A549 (cell line): Measurements from ENCODE around the gene MEGF6. TPM values are rescaled to one million over a fixed set of nuclear protein-coding genes. Genes with fewer than 3 reads are reported as not detected.

Source experiments
- ATAC-seq, 2 experiments: fragments of 200-7000 bp in 1 of 2; fragments of >200 bp in 1 of 2; cut with Nextera tagmentation in 1 of 2; cut with Tn5 transposase in 1 of 2; 3 replicates each; pipeline versions ENCODE4 v1.8.0 to v1.9.1; 2018 to 2020; ENCODE audit warnings: mild to moderate bottlenecking in 1 of 2, moderate library complexity in 1 of 2
- CTCF ChIA-PET: fragments of 300-600 bp; sonication (Branson Sonifier 250); formaldehyde crosslinking; extraction: SDS; loops from one replicate; lab custom pipeline; 2021; ENCODE audit warnings: antibody characterized with exemption, inconsistent platforms; lab: Yijun Ruan, JAX
- POLR2A ChIA-PET: fragments of 350-600 bp; formaldehyde crosslinking; extraction: SDS; loops from one replicate; lab custom pipeline; 2021; ENCODE audit warnings: antibody characterized with exemption, inconsistent platforms; lab: Yijun Ruan, JAX
- DNase-seq, 2 experiments: peaks; one replicate each; pipeline versions ENCODE4 v3.0.0 to v3.0.0-alpha.2; 2011 to 2016; ENCODE audit warnings: low read depth in 1 of 2, low spot score in 1 of 2
- FAIRE-seq: peaks from 2 replicates; lab custom pipeline; 2011; peaks lifted over from hg19 to GRCh38; lab: Jason Lieb, UNC
- H3K27ac ChIP-seq, 2 experiments: fragments of >200 bp; sonication (Bioruptor Twin); formaldehyde crosslinking; 3 replicates each; pipeline ENCODE4 v1.5.1; 2016 to 2017
- H3K4me1 ChIP-seq: fragments of >200 bp; sonication (Bioruptor Twin); formaldehyde crosslinking; 3 replicates; pipeline ENCODE4 v1.6.1; 2016
- H3K4me2 ChIP-seq: fragments of >200 bp; sonication (Bioruptor Twin); formaldehyde crosslinking; 3 replicates; pipeline ENCODE4 v1.6.1; 2016
- H3K4me3 ChIP-seq: fragments of >200 bp; sonication (Bioruptor Twin); formaldehyde crosslinking; 3 replicates; pipeline ENCODE4 v1.5.1; 2016
- H3K9me3 ChIP-seq: fragments of >200 bp; sonication (Bioruptor Twin); formaldehyde crosslinking; 3 replicates; pipeline ENCODE4 v1.6.1; 2016
- CBX2 ChIP-seq: fragments of 200-600 bp; sonication (generic); IDR thresholded peaks from 2 replicates; pipeline ENCODE4 v1.6.1; 2016; ENCODE audit warnings: low read depth, mild to moderate bottlenecking, borderline replicate concordance
- CHD2 ChIP-seq: fragments of 150-350 bp; IDR thresholded peaks from 2 replicates; pipeline ENCODE4 v1.6.1; 2014; ENCODE audit warnings: low read length; ENCODE audit not compliant: partially characterized antibody
- EHF ChIP-seq: fragments of 250-450 bp; sonication (Bioruptor Pico); IDR thresholded peaks from 2 replicates; pipeline ENCODE4 v1.5.0; 2020; ENCODE audit warnings: mild to moderate bottlenecking
- ESRRA ChIP-seq: fragments of 150-350 bp; IDR thresholded peaks from 2 replicates; pipeline ENCODE4 v1.6.1; 2014; ENCODE audit warnings: mild to moderate bottlenecking, low read length, borderline replicate concordance
- FOSL2 ChIP-seq, 2 experiments: fragments of 450-650 bp in 1 of 2; fragments of >200 bp in 1 of 2; sonication (Bioruptor Twin) in 1 of 2; formaldehyde crosslinking; IDR thresholded peaks; 2 replicates each; pipeline versions ENCODE4 v1.5.0 to v1.6.1; 2016 to 2020; ENCODE audit warnings: mild to moderate bottlenecking in 1 of 2, moderate library complexity in 1 of 2
- HDAC2 ChIP-seq: fragments of 200-600 bp; sonication (generic); IDR thresholded peaks from 2 replicates; pipeline ENCODE4 v1.6.1; 2016
- HEYL ChIP-seq: fragments of 250-450 bp; sonication (Bioruptor Pico); IDR thresholded peaks from 2 replicates; pipeline ENCODE4 v1.8.0; 2021; ENCODE audit warnings: mild to moderate bottlenecking, moderate library complexity
- HOXA7 ChIP-seq: fragments of 250-450 bp; sonication (Bioruptor Pico); IDR thresholded peaks from 2 replicates; pipeline ENCODE4 v1.5.0; 2020; ENCODE audit warnings: mild to moderate bottlenecking, moderate library complexity
- JUNB ChIP-seq: fragments of >200 bp; sonication (Bioruptor Twin); formaldehyde crosslinking; IDR thresholded peaks from 2 replicates; pipeline ENCODE4 v1.6.1; 2016
- MAFK ChIP-seq: fragments of 450-650 bp; IDR thresholded peaks from 2 replicates; pipeline ENCODE4 v1.6.1; 2014; ENCODE audit not compliant: partially characterized antibody
- NR3C1 ChIP-seq: fragments of >200 bp; sonication (Bioruptor Twin); formaldehyde crosslinking; IDR thresholded peaks from 3 replicates; pipeline ENCODE4 v1.6.1; 2017
- PHF8 ChIP-seq: fragments of 200-600 bp; sonication (generic); IDR thresholded peaks from 2 replicates; pipeline ENCODE4 v1.6.1; 2016; ENCODE audit warnings: low read depth, mild to moderate bottlenecking, antibody characterized with exemption, moderate library complexity, borderline replicate concordance
- POLR2A ChIP-seq: IDR thresholded peaks from 2 replicates; pipeline ENCODE4 v1.6.1; 2012; ENCODE audit warnings: mild to moderate bottlenecking, low read length
- POLR2AphosphoS2 ChIP-seq: conservative IDR thresholded peaks from 2 replicates; pipeline ENCODE4 v1.6.1; 2012; ENCODE audit warnings: low read length, improper control_type of control experiment, inconsistent platforms
- ZC3H11A ChIP-seq: fragments of 450-650 bp; IDR thresholded peaks from 2 replicates; pipeline ENCODE4 v1.6.1; 2014; ENCODE audit warnings: antibody characterized with exemption, mild to moderate bottlenecking
- ZFP36 ChIP-seq: fragments of 450-650 bp; IDR thresholded peaks from 2 replicates; pipeline ENCODE4 v1.6.1; 2014; ENCODE audit warnings: borderline replicate concordance; ENCODE audit not compliant: partially characterized antibody
- ZNF302 ChIP-seq: fragments of 250-450 bp; sonication (Bioruptor Pico); IDR thresholded peaks from 2 replicates; pipeline ENCODE4 v1.9.0; 2021; ENCODE audit warnings: inconsistent platforms, mild to moderate bottlenecking, moderate library complexity
- ZSCAN20 ChIP-seq: fragments of 250-450 bp; sonication (Bioruptor Pico); IDR thresholded peaks from 2 replicates; pipeline ENCODE4 v1.8.0; 2022; ENCODE audit warnings: mild to moderate bottlenecking, moderate library complexity
- WGBS: methylation state at CpG from one replicate; pipeline ENCODE4 v1.1.6; 2017; ENCODE audit errors: missing lambda C conversion rate; 5-methylcytosine and 5-hydroxymethylcytosine counted together
- polyA plus RNA-seq, 4 experiments: library from polyadenylated mRNA; depleted of rRNA in 3 of 4; stranded (reverse); fragments of >200 nt; fragmentation: RNase III in 1 of 4; extraction: RNeasy Plus Mini Kit Qiagen cat#74134 plus additional on column Dnase treatment in 1 of 4; gene quantifications; 2 replicates in 3 of 4; 3 replicates in 1 of 4; pipeline ENCODE4 v1.2.3, GENCODE V29; 2011 to 2017
- TF ChIP-seq, protein P1 (sequence below): fragments of >200 bp; sonication (Bioruptor Twin); formaldehyde crosslinking; IDR thresholded peaks from 3 replicates; pipeline ENCODE4 v1.5.1; 2016
- TF ChIP-seq, protein P2 (sequence below): IDR thresholded peaks from 2 replicates; pipeline ENCODE4 v1.6.1; 2012; ENCODE audit warnings: low read depth, borderline replicate concordance
- TF ChIP-seq, protein P3 (sequence below): fragments of 150-350 bp; IDR thresholded peaks from 2 replicates; pipeline ENCODE4 v1.6.1; 2014; ENCODE audit warnings: low read depth, mild to moderate bottlenecking, low read length

The MEGF6 gene
- polyA plus RNA-seq, 2 of the 4 experiments (the other 2 are of a cell fraction), result 0.66 to 13.7 TPM

DNA sequence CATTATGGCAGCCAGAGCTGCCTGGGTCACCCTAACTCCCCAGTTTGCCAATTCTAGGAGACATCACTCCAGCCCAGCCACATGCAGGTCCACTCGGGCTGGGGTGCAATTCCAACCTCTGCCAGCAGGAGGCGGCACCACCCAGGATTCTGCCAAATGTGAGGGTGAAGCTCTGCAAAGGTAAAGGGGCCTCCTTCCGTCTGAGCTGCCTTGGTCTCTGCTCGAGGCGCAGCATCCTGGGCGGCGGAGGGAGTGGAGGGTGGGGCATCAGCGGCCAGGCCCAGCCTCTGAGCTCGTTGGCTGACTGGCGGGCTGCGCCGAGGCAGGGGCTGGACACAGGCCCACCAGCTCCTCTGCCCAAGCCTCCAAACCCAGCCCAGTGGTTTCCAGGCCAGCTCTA lies 93.1 kb downstream of the MEGF6 start:
- Histone ChIP-seq H3K4me1 (no peaks in the 10 kb centered on the region), H3K27ac (no peak overlapping the region), H3K9me3 (no peaks in the 10 kb centered on the region), H3K4me3 (no peak overlapping the region), H3K4me2 (no peak overlapping the region)
- no peak for DNase-seq
- ChIA-PET CTCF (interaction anchor here (0.7 to 3.1 kb wide), 14 partner anchors 9 to 102 kb away, joined by 3 to 10 read pairs (median 4); no protein-coding TSS in a partner anchor), POLR2A (no interaction called here)
- WGBS, result 85% methylated on average over 5 of the region's 12 CpGs
- FAIRE-seq, result no peak
- no peak for ATAC-seq
- no peak for TF ChIP-seq POLR2A
- TF ChIP-seq, protein P1, sequence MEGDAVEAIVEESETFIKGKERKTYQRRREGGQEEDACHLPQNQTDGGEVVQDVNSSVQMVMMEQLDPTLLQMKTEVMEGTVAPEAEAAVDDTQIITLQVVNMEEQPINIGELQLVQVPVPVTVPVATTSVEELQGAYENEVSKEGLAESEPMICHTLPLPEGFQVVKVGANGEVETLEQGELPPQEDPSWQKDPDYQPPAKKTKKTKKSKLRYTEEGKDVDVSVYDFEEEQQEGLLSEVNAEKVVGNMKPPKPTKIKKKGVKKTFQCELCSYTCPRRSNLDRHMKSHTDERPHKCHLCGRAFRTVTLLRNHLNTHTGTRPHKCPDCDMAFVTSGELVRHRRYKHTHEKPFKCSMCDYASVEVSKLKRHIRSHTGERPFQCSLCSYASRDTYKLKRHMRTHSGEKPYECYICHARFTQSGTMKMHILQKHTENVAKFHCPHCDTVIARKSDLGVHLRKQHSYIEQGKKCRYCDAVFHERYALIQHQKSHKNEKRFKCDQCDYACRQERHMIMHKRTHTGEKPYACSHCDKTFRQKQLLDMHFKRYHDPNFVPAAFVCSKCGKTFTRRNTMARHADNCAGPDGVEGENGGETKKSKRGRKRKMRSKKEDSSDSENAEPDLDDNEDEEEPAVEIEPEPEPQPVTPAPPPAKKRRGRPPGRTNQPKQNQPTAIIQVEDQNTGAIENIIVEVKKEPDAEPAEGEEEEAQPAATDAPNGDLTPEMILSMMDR, result 0 out of 3 replicates have a peak, but pooled peaks have one; percentile 16

DNA sequence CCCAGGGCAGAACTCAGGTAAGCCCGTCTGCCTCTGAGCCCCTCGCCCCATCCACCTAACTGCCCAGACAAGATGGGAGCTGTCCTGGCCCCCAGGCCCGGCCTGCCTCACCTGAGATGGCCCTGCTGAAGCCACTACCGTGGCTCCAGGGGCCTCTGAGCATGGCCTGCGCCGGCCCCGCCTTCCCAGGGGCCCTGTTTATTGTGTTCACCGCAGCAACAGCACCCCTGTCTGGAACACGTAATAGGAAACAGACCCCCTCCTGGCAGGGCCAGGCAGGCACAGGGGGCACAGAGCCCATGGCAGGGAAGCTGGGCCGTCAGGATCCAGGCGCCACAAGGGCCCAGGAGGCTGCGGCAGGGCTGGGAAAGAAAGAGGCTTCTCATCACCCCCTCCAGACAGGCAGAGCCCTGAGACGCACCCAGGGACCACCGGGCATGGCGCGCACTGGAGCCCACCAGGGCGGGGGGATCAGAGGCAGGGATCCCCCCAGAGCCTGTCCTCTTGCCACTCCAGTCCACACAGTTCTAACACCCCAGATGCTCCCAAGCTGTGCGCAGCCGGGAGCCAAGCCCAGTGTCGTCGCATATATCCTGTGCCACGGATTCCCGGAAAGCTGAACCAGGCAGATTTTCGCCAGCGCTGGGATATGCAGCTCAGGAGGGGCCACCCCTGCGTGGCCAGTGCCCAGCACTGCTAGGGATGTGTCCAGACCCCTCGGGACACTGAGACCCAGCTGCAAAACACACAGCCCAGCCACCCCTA lies 94.2 kb downstream of the MEGF6 start:
- WGBS, result 83% methylated on average over 12 of the region's 27 CpGs
- TF ChIP-seq ESRRA (no peak), JUNB (no peak), POLR2AphosphoS2 (no peak), EHF (no peak), FOSL2 (IDR thresholded peaks at IDR 0.05) (no peak), FOSL2 (CRISPR knock-in tag; IDR thresholded peaks at IDR 0.05) (no peak), ZFP36 (no peak), CHD2 (no peak), ZNF302 (no peak), ZSCAN20 (no peak), HDAC2 (no peak), HOXA7 (CRISPR knock-in tag) (no peak), MAFK (no peak), HEYL (CRISPR knock-in tag) (no peak), NR3C1 (no peak), ZC3H11A (no peak), CBX2 (no peak), PHF8 (no peak)
- TF ChIP-seq, protein P1, result no peak
- TF ChIP-seq, protein P2, sequence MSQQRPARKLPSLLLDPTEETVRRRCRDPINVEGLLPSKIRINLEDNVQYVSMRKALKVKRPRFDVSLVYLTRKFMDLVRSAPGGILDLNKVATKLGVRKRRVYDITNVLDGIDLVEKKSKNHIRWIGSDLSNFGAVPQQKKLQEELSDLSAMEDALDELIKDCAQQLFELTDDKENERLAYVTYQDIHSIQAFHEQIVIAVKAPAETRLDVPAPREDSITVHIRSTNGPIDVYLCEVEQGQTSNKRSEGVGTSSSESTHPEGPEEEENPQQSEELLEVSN, result no peak
- TF ChIP-seq, protein P3, sequence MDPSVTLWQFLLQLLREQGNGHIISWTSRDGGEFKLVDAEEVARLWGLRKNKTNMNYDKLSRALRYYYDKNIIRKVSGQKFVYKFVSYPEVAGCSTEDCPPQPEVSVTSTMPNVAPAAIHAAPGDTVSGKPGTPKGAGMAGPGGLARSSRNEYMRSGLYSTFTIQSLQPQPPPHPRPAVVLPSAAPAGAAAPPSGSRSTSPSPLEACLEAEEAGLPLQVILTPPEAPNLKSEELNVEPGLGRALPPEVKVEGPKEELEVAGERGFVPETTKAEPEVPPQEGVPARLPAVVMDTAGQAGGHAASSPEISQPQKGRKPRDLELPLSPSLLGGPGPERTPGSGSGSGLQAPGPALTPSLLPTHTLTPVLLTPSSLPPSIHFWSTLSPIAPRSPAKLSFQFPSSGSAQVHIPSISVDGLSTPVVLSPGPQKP, result no peak
- H3K27ac ChIP-seq, result no peak overlapping the region
- POLR2A ChIA-PET, result no interaction called here
- H3K4me2 ChIP-seq, result no peak overlapping the region
- FAIRE-seq (no peak), DNase-seq (no peak), ATAC-seq (no peak)
- H3K4me1 ChIP-seq, result no peaks in the 10 kb centered on the region
- H3K4me3 ChIP-seq, result no peak overlapping the region
- CTCF ChIA-PET, result interaction anchor here (0.7 to 3.1 kb wide), 4 partner anchors 13 to 103 kb away, joined by 3 to 8 read pairs (median 4); no protein-coding TSS in a partner anchor
- H3K9me3 ChIP-seq, result no peaks in the 10 kb centered on the region
